SH-SY5Y (cell line): ENCODE data around the gene RGSL1.

ENCODE experiments used
- GATA2 ChIP-seq: IDR thresholded peaks from 2 replicates; pipeline ENCODE4 v1.6.1; 2011; ENCODE audit warnings: mild to moderate bottlenecking, low read depth, low read length
- GATA3 ChIP-seq: IDR thresholded peaks from 2 replicates; pipeline ENCODE4 v1.6.1; 2011; ENCODE audit warnings: low read depth, mild to moderate bottlenecking, low read length, moderate library complexity

The RGSL1 gene

GRCh38 chr1:182587093-182587492 is 137.1 kb downstream of the RGSL1 start:
- TF ChIP-seq GATA3, result no peak
- TF ChIP-seq GATA2, result no peak

GRCh38 chr1:182587666-182588499 is 137.9 kb downstream of the RGSL1 start:
- no peak for TF ChIP-seq GATA3
- no peak for TF ChIP-seq GATA2

- no peak for TF ChIP-seq GATA3
- TF ChIP-seq GATA2, result no peak
Measured at GRCh38 chr1:182588500-182589396, 138.8 kb downstream of the RGSL1 start, which contains the start of gene RNASEL. RNASEL (minus strand) TSS chr1:182589256; CDS start chr1:182586806, 2,450 bp downstream.

GRCh38 chr1:182589520-182589919 is 139.6 kb downstream of the RGSL1 start:
- TF ChIP-seq GATA3 (no peak), GATA2 (no peak)

- TF ChIP-seq GATA2 (no peak), GATA3 (no peak)
Measured at GRCh38 chr1:182589931-182590330, 140.0 kb downstream of the RGSL1 start.

- TF ChIP-seq GATA3 (no peak), GATA2 (no peak)
Measured at GRCh38 chr1:182595641-182596240, 145.8 kb downstream of the RGSL1 start.

GRCh38 chr1:182596934-182597333 is 147.0 kb downstream of the RGSL1 start:
- TF ChIP-seq GATA3 (no peak), GATA2 (no peak)

GRCh38 chr1:182598296-182598695 is 148.3 kb downstream of the RGSL1 start:
- TF ChIP-seq GATA3, result no peak
- TF ChIP-seq GATA2, result no peak

- TF ChIP-seq GATA2 (no peak), GATA3 (no peak)
Measured at GRCh38 chr1:182599339-182599738, 149.4 kb downstream of the RGSL1 start.

GRCh38 chr1:182600036-182600713 is 150.2 kb downstream of the RGSL1 start:
- no peak for TF ChIP-seq GATA3
- no peak for TF ChIP-seq GATA2

GRCh38 chr1:182600745-182601415 is 150.9 kb downstream of the RGSL1 start:
- TF ChIP-seq GATA2 (no peak), GATA3 (no peak)

GRCh38 chr1:182601416-182601786 is 151.5 kb downstream of the RGSL1 start:
- TF ChIP-seq GATA3 (no peak), GATA2 (no peak)

- no peak for TF ChIP-seq GATA3
- TF ChIP-seq GATA2, result no peak
Measured at GRCh38 chr1:182601913-182602312, 152.0 kb downstream of the RGSL1 start.
